Lower leg skin (tissue), 4 donors: Measurements from ENCODE around the gene DHRS2. TPM values are rescaled to one million over a fixed set of nuclear protein-coding genes. Genes with fewer than 3 reads are reported as not detected.

Source experiments
- DNase-seq, 2 donors: peaks; one replicate each; pipeline ENCODE4 v3.0.0-alpha.2; 2019; ENCODE audit warnings: low spot score in 2 of 2
- H3K4me3 ChIP-seq: fragments of 200-600 bp; sonication (generic); 2 replicates; pipeline ENCODE4 v1.5.1; 2017; ENCODE audit warnings: mild to moderate bottlenecking, low read depth; ENCODE audit not compliant: poor library complexity, severe bottlenecking
- CTCF ChIP-seq, 3 donors: fragments of 450-650 bp; IDR thresholded peaks; one replicate each; pipeline ENCODE4 v1.5.1; 2016; ENCODE audit warnings: antibody characterized with exemption in 3 of 3, mild to moderate bottlenecking in 3 of 3, moderate library complexity in 2 of 3
- POLR2A ChIP-seq, 2 donors: fragments of 450-650 bp; IDR thresholded peaks; one replicate each; pipeline ENCODE4 v1.6.1; 2016 to 2017; ENCODE audit warnings: antibody characterized with exemption in 2 of 2, mild to moderate bottlenecking in 1 of 2, moderate library complexity in 1 of 2
- WGBS, 2 donors: methylation state at CpG; one replicate each; pipeline ENCODE4 v1.1.5; 2018; 5-methylcytosine and 5-hydroxymethylcytosine counted together
- intact Hi-C: fragments of 100-400 bp; cut with DNase I; formaldehyde crosslinking; loops from one replicate; pipeline ENCODE4 v1.15.0; 2023; ENCODE audit warnings: low total_unique reads
- total RNA-seq, 4 donors: library from RNA; depleted of rRNA; stranded (reverse); fragments of >200 nt; gene quantifications; one replicate each; pipeline ENCODE4 v1.1.0, GENCODE V29; 2016

Gene DHRS2
- total RNA-seq, 4 donors from 2014 or later: 1.9 to 6.0 TPM; not detected in 2

- TF ChIP-seq POLR2A (IDR thresholded peaks at IDR 0.05) (no peak), CTCF (IDR thresholded peaks at IDR 0.05) (no peak)
- H3K4me3 ChIP-seq: no peak overlapping the region
- peak in 1 of 2 donors; percentile 39 for DNase-seq
- intact Hi-C loops: no loop called here
- 58 to 72% methylated on average over 6 of the region's 6 CpGs for WGBS, 2 donors
Measured at GRCh38 chr14:23621204-23621931, 14.8 kb upstream of the DHRS2 start.

GRCh38 chr14:23621932-23622730 is 14.0 kb upstream of the DHRS2 start:
- intact Hi-C loops: no loop called here
- 74 to 84% methylated on average over 4 of the region's 4 CpGs for WGBS, 2 donors
- DNase-seq: peak in 1 of 2 donors; percentile 26
- H3K4me3 ChIP-seq: no peak overlapping the region
- TF ChIP-seq POLR2A (IDR thresholded peaks at IDR 0.05) (no peak), CTCF (IDR thresholded peaks at IDR 0.05) (no peak)

- TF ChIP-seq POLR2A (IDR thresholded peaks at IDR 0.05): no peak
- WGBS, 2 donors: 84 to 88% methylated on average over 4 of the region's 4 CpGs
Measured at GRCh38 chr14:23622990-23623389, 13.2 kb upstream of the DHRS2 start.

GRCh38 chr14:23623962-23624361 is 12.2 kb upstream of the DHRS2 start:
- peak in 1 of 2 donors; percentile 56 for DNase-seq
- intact Hi-C loops: no loop called here
- no peak overlapping the region for H3K4me3 ChIP-seq
- TF ChIP-seq CTCF (IDR thresholded peaks at IDR 0.05): no peak
- no peak for TF ChIP-seq POLR2A (IDR thresholded peaks at IDR 0.05)

More at GRCh38 chr14:23622990-23623389, 13.2 kb upstream of the DHRS2 start:
- no peak overlapping the region for H3K4me3 ChIP-seq
- peak in 1 of 2 donors; percentile 43 for DNase-seq
- intact Hi-C loops: no loop called here

- intact Hi-C loops: no loop called here
- no peak overlapping the region for H3K4me3 ChIP-seq
- 87 to 91% methylated on average over 3 of the region's 3 CpGs for WGBS, 2 donors
- DNase-seq: no peak
- no peak for TF ChIP-seq CTCF (IDR thresholded peaks at IDR 0.05)
- TF ChIP-seq POLR2A (IDR thresholded peaks at IDR 0.05): no peak
Measured at GRCh38 chr14:23624830-23625404, 11.2 kb upstream of the DHRS2 start.

- peak in 1 of 2 donors; percentile 28 for DNase-seq
Measured at GRCh38 chr14:23626946-23627345, 9.2 kb upstream of the DHRS2 start.

More at GRCh38 chr14:23626946-23627345, 9.2 kb upstream of the DHRS2 start:
- intact Hi-C loops: no loop called here
- no peak for TF ChIP-seq POLR2A (IDR thresholded peaks at IDR 0.05)
- TF ChIP-seq CTCF (IDR thresholded peaks at IDR 0.05): no peak
- H3K4me3 ChIP-seq: no peak overlapping the region
